Transverse colon (tissue), 4 donors: ENCODE measurements around the gene MOB1B. TPM values are rescaled to one million over a fixed set of nuclear protein-coding genes. Genes with fewer than 3 reads are reported as not detected.

Source experiments
- DNase-seq: peaks from one replicate; pipeline ENCODE4 v3.0.0-alpha.2; 2019
- H3K27ac ChIP-seq, 4 donors: fragments of 200-600 bp; sonication (generic); 2 replicates each; pipeline ENCODE4 v1.5.1; 2016 to 2018; ENCODE audit warnings: inconsistent platforms in 4 of 4
- H3K27me3 ChIP-seq: fragments of 200-600 bp; sonication (generic); 2 replicates; pipeline ENCODE4 v1.5.1; 2017; ENCODE audit warnings: inconsistent platforms
- H3K36me3 ChIP-seq, 4 donors: fragments of 200-600 bp; sonication (generic); 2 replicates each; pipeline ENCODE4 v1.5.1; 2017 to 2019; ENCODE audit warnings: inconsistent platforms in 4 of 4
- H3K4me1 ChIP-seq, 4 donors: fragments of 200-600 bp; sonication (generic); 2 replicates each; pipeline ENCODE4 v1.5.1; 2017 to 2020; ENCODE audit warnings: inconsistent platforms in 4 of 4
- H3K4me3 ChIP-seq, 4 donors: fragments of 200-600 bp; sonication (generic); 1 replicate in 1 of 4; 2 replicates in 3 of 4; pipeline versions ENCODE4 v1.5.1 to v1.6.1; 2017 to 2019; ENCODE audit warnings: inconsistent platforms in 4 of 4
- H3K9me3 ChIP-seq, 2 donors: fragments of 200-600 bp; sonication (generic); 2 replicates each; pipeline ENCODE4 v1.5.1; 2017 to 2019; ENCODE audit warnings: inconsistent platforms in 2 of 2
- EP300 ChIP-seq: sonication (generic); formaldehyde crosslinking; IDR thresholded peaks from one replicate; pipeline ENCODE4 v1.6.1; 2017; ENCODE audit warnings: antibody characterized with exemption, low read depth
- POLR2A ChIP-seq: fragments of 450-650 bp; IDR thresholded peaks from one replicate; pipeline ENCODE4 v1.6.1; 2016; ENCODE audit warnings: antibody characterized with exemption, mild to moderate bottlenecking, moderate library complexity
- POLR2AphosphoS5 ChIP-seq, 3 donors: sonication (generic); formaldehyde crosslinking; IDR thresholded peaks; one replicate each; pipeline ENCODE4 v1.6.1; 2016; ENCODE audit warnings: antibody characterized with exemption in 3 of 3
- WGBS, 2 donors: methylation state at CpG; one replicate each; pipeline ENCODE4 v1.1.5; 2018; ENCODE audit warnings: low coverage in 1 of 2; 5-methylcytosine and 5-hydroxymethylcytosine counted together
- in situ Hi-C, 4 donors: fragments of 200-750 bp; cut with MboI; loops; one replicate each; pipeline versions ENCODE4 v1.15.0 to v1.15.1; 2017; ENCODE audit warnings: low sequenced_read_pairs in 3 of 4, low pct_ligation_motif_present in 1 of 4, low pct_unique_long_range_greater_than_20kb in 1 of 4
- intact Hi-C: fragments of 100-400 bp; cut with DNase I; formaldehyde crosslinking; loops from one replicate; pipeline ENCODE4 v1.15.1; 2023; ENCODE audit warnings: low total_unique reads
- total RNA-seq, 4 donors: library from RNA; depleted of rRNA; stranded (reverse); fragments of >200 nt; gene quantifications; one replicate each; pipeline ENCODE4 v1.1.0, GENCODE V29; 2016
- TF ChIP-seq, protein P1 (sequence below), 5 experiments: fragments of 200-600 bp in 3 of 5; fragments of 450-650 bp in 2 of 5; sonication (generic) in 3 of 5; IDR thresholded peaks; 1 replicate in 2 of 5; 2 replicates in 3 of 5; pipeline ENCODE4 v1.5.1; 2016 to 2017; ENCODE audit warnings: antibody characterized with exemption in 5 of 5, inconsistent platforms in 3 of 5, mild to moderate bottlenecking in 2 of 5, moderate library complexity in 1 of 5

The MOB1B gene
- total RNA-seq, 4 donors from 2014 or later, result 6.7 to 15.4 (median 11.0) TPM

- TF ChIP-seq EP300 (no peak), POLR2AphosphoS5 (IDR thresholded peaks at IDR 0.05) (no peak), POLR2A (no peak)
- TF ChIP-seq, protein P1, sequence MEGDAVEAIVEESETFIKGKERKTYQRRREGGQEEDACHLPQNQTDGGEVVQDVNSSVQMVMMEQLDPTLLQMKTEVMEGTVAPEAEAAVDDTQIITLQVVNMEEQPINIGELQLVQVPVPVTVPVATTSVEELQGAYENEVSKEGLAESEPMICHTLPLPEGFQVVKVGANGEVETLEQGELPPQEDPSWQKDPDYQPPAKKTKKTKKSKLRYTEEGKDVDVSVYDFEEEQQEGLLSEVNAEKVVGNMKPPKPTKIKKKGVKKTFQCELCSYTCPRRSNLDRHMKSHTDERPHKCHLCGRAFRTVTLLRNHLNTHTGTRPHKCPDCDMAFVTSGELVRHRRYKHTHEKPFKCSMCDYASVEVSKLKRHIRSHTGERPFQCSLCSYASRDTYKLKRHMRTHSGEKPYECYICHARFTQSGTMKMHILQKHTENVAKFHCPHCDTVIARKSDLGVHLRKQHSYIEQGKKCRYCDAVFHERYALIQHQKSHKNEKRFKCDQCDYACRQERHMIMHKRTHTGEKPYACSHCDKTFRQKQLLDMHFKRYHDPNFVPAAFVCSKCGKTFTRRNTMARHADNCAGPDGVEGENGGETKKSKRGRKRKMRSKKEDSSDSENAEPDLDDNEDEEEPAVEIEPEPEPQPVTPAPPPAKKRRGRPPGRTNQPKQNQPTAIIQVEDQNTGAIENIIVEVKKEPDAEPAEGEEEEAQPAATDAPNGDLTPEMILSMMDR (IDR thresholded peaks at IDR 0.05), result no peak
- no peak overlapping the region for H3K4me3 ChIP-seq
- DNase-seq, result no peak
- peaks cover 0 to 12% (median 6%) of the 10 kb centered on the region in 4 donors for H3K4me1 ChIP-seq
- WGBS, 2 donors, result 79 to 100% methylated on average over 2 of the region's 2 CpGs
- in situ Hi-C loops (loop anchor here in 1 of 4 donors (25.0 kb wide), 1 partner anchor 98 kb away; no protein-coding TSS in a partner anchor), intact Hi-C loops (no loop called here)
- H3K36me3 ChIP-seq, result no peaks in the 10 kb centered on the region
- peak overlapping the region in 1 of 4 donors; percentile 16 for H3K27ac ChIP-seq
- H3K9me3 ChIP-seq, result no peaks in the 10 kb centered on the region
- no peaks in the 10 kb centered on the region for H3K27me3 ChIP-seq
These were observed 11.8 kb downstream of the MOB1B start for GRCh38 chr4:70914000-70914399.

- no peaks in the 10 kb centered on the region for H3K27me3 ChIP-seq
- TF ChIP-seq EP300 (no peak), POLR2AphosphoS5 (IDR thresholded peaks at IDR 0.05) (no peak), POLR2A (no peak)
- TF ChIP-seq, protein P1 (IDR thresholded peaks at IDR 0.05), result no peak
- H3K9me3 ChIP-seq, result no peaks in the 10 kb centered on the region
- intact Hi-C loops, result no loop called here
- no peak overlapping the region for H3K4me3 ChIP-seq
- in situ Hi-C loops, result loop anchor here in 1 of 4 donors (25.0 kb wide), 1 partner anchor 98 kb away; no protein-coding TSS in a partner anchor
- no peak for DNase-seq
- WGBS, 2 donors, result 74% methylated on average over 2 of the region's 2 CpGs; no CpG with 5 or more reads in 1 of the 2 donors
- H3K36me3 ChIP-seq, result no peaks in the 10 kb centered on the region
- peaks cover 0 to 12% (median 6%) of the 10 kb centered on the region in 4 donors for H3K4me1 ChIP-seq
- H3K27ac ChIP-seq, result peak overlapping the region in 3 of 4 donors; percentile 13 to 32 (median 16)
These were observed 12.5 kb downstream of the MOB1B start for GRCh38 chr4:70914631-70915030.

- no peaks in the 10 kb centered on the region for H3K9me3 ChIP-seq
- 74 to 76% methylated on average over 11 to 14 of the region's 14 CpGs for WGBS, 2 donors
- TF ChIP-seq EP300, result no peak
- TF ChIP-seq POLR2AphosphoS5 (IDR thresholded peaks at IDR 0.05), result no peak
- TF ChIP-seq POLR2A, result no peak
- H3K27ac ChIP-seq, result peak overlapping the region in 2 of 4 donors; percentile 13 to 32
- no peak for DNase-seq
- no peaks in the 10 kb centered on the region for H3K27me3 ChIP-seq
- peaks cover 0 to 12% (median 6%) of the 10 kb centered on the region in 4 donors for H3K4me1 ChIP-seq
- H3K36me3 ChIP-seq, result no peaks in the 10 kb centered on the region
- no peak overlapping the region for H3K4me3 ChIP-seq
- in situ Hi-C loops, result loop anchor here in 1 of 4 donors (25.0 kb wide), 1 partner anchor 97 kb away; no protein-coding TSS in a partner anchor
- intact Hi-C loops, result no loop called here
These were observed 13.1 kb downstream of the MOB1B start for GRCh38 chr4:70915036-70915815.

DNA sequence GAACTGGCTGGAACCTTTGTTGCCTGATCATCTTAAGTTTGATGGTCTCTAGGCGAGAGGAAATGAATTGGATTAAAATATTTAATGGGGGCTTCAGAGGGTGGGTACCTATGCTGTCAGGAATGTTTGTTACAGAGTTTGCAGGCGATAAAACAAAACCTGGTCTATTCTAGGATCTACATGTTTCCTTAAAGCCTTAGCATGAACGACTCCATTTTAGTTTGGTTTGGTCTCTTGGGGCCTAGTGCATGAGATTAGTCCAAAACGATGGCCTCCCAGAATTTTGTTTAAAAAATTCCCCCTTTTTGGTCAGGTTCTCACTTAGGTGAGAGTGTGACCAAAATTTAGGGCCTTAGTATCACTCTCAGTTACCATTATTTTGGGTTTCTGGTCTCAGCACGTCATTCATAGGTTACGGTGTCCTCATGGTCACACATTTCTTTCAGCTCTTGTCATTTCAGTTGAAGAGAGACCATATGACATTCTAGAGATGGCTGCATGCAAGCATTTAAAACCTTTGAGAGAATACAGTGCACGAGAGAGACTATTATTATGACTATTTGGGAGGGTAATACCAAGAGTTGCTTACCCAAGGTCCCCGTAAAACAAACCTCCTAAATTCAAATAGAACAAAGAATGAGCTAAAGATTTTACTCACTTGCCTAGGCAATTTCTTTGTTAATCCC is 13.8 kb downstream of the MOB1B start:
- 76 to 85% methylated on average over 5 to 8 of the region's 8 CpGs for WGBS, 2 donors
- in situ Hi-C loops, result loop anchor here in 1 of 4 donors (25.0 kb wide), 1 partner anchor 96 kb away; no protein-coding TSS in a partner anchor

More for the DNA sequence above, 13.8 kb downstream of the MOB1B start:
- intact Hi-C loops, result no loop called here
- Histone ChIP-seq H3K36me3 (no peaks in the 10 kb centered on the region), H3K27me3 (no peaks in the 10 kb centered on the region), H3K9me3 (no peaks in the 10 kb centered on the region), H3K4me3 (no peak overlapping the region), H3K27ac (no peak overlapping the region), H3K4me1 (peaks cover 0 to 12% (median 6%) of the 10 kb centered on the region in 4 donors)
- TF ChIP-seq, protein P1 (IDR thresholded peaks at IDR 0.05), result no peak
- TF ChIP-seq POLR2A, result no peak
- TF ChIP-seq EP300, result no peak
- TF ChIP-seq POLR2AphosphoS5 (IDR thresholded peaks at IDR 0.05), result no peak
- DNase-seq, result no peak
